HEK293T (cell line): ENCODE results near the gene KIF5C.

ENCODE experiments used
- CTCF ChIA-PET: fragments of 350-600 bp; formaldehyde crosslinking; extraction: SDS; loops from one replicate; lab custom pipeline; 2021; ENCODE audit warnings: antibody characterized with exemption, inconsistent platforms; lab: Yijun Ruan, JAX
- POLR2A ChIA-PET: fragments of 350-600 bp; formaldehyde crosslinking; extraction: SDS; loops from one replicate; lab custom pipeline; 2020; ENCODE audit warnings: antibody characterized with exemption, inconsistent platforms; lab: Yijun Ruan, JAX
- DNase-seq: peaks from one replicate; pipeline ENCODE4 v3.0.0; 2012; ENCODE audit warnings: mixed read lengths; ENCODE audit errors: extremely low spot score
- ARNT ChIP-seq: fragments of 450-650 bp; IDR thresholded peaks from 2 replicates; pipeline ENCODE4 v1.6.1; 2017; ENCODE audit warnings: mild to moderate bottlenecking
- BHLHE40 ChIP-seq: fragments of 450-650 bp; IDR thresholded peaks from 2 replicates; pipeline ENCODE4 v1.6.1; 2016; ENCODE audit warnings: mild to moderate bottlenecking, moderate library complexity, borderline replicate concordance
- CTBP1 ChIP-seq: fragments of 450-650 bp; IDR thresholded peaks from 2 replicates; pipeline ENCODE4 v1.6.1; 2016; ENCODE audit warnings: borderline replicate concordance
- ELF4 ChIP-seq: fragments of 450-650 bp; IDR thresholded peaks from 2 replicates; pipeline ENCODE4 v1.6.1; 2017; ENCODE audit warnings: antibody characterized with exemption
- FOXA1 ChIP-seq: fragments of 450-650 bp; IDR thresholded peaks from 2 replicates; pipeline ENCODE4 v1.6.1; 2016; ENCODE audit warnings: mild to moderate bottlenecking
- FOXK2 ChIP-seq: fragments of 450-650 bp; IDR thresholded peaks from 2 replicates; pipeline ENCODE4 v1.6.1; 2016; ENCODE audit warnings: mild to moderate bottlenecking
- FOXM1 ChIP-seq: fragments of 450-650 bp; IDR thresholded peaks from 2 replicates; pipeline ENCODE4 v1.6.1; 2017; ENCODE audit warnings: mild to moderate bottlenecking, borderline replicate concordance
- HDGF ChIP-seq: fragments of 450-650 bp; IDR thresholded peaks from 2 replicates; pipeline ENCODE4 v1.6.1; 2017; ENCODE audit warnings: antibody characterized with exemption, borderline replicate concordance
- L3MBTL2 ChIP-seq: fragments of 450-650 bp; conservative IDR thresholded peaks from 2 replicates; pipeline ENCODE4 v1.6.1; 2016; ENCODE audit warnings: mild to moderate bottlenecking
- LEF1 ChIP-seq: fragments of 450-650 bp; IDR thresholded peaks from 2 replicates; pipeline ENCODE4 v1.6.1; 2017; ENCODE audit warnings: mild to moderate bottlenecking, borderline replicate concordance
- NFRKB ChIP-seq: fragments of 450-650 bp; IDR thresholded peaks from 2 replicates; pipeline ENCODE4 v1.6.1; 2016; ENCODE audit warnings: mild to moderate bottlenecking, moderate library complexity
- PKNOX1 ChIP-seq: fragments of 450-650 bp; IDR thresholded peaks from 2 replicates; pipeline ENCODE4 v1.6.1; 2016
- SP1 ChIP-seq: fragments of 450-650 bp; IDR thresholded peaks from 2 replicates; pipeline ENCODE4 v1.6.1; 2017
- SUZ12 ChIP-seq: fragments of 450-650 bp; IDR thresholded peaks from 2 replicates; pipeline ENCODE4 v1.6.1; 2016; ENCODE audit warnings: mild to moderate bottlenecking
- TARDBP ChIP-seq: fragments of 450-650 bp; IDR thresholded peaks from 2 replicates; pipeline ENCODE4 v1.6.1; 2016
- ZNF384 ChIP-seq: fragments of 450-650 bp; IDR thresholded peaks from 2 replicates; pipeline ENCODE4 v1.6.1; 2016

KIF5C gene

GRCh38 chr2:148983896-148984295, 108.9 kb downstream of the KIF5C start:
- TF ChIP-seq FOXA1 (no peak), ZNF384 (no peak), FOXM1 (no peak), PKNOX1 (no peak), LEF1 (no peak), HDGF (no peak), SUZ12 (no peak), FOXK2 (no peak), NFRKB (no peak), CTBP1 (no peak), SP1 (no peak), BHLHE40 (no peak), ELF4 (no peak)
- ChIA-PET CTCF (no interaction called here), POLR2A (no interaction called here)

DNA sequence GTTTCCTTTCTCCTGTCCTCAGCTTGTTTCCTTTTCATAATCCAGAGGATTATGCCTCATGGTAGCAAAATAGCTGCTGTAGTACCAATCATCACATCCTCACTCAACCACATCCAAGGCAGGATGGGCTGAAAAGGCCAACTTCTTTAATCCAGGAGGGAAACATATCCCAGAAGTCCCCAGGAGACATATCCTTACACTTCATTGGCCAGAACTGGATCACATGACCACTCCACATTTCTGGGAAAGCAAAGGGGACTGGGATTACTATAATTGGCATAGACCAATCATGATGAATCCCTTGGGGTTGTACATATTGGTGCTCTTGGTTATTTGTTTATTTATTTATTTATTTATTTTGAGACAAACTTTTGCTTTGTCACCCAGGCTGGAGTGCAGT, 109.4 kb downstream of the KIF5C start:
- ChIA-PET POLR2A (no interaction called here), CTCF (no interaction called here)
- TF ChIP-seq L3MBTL2 = no peak
- TF ChIP-seq ELF4 = no peak
- no peak for TF ChIP-seq HDGF
- TF ChIP-seq BHLHE40 = no peak
- no peak for TF ChIP-seq FOXM1
- TF ChIP-seq ZNF384 = no peak
- TF ChIP-seq SUZ12 = no peak
- TF ChIP-seq NFRKB = no peak
- no peak for TF ChIP-seq PKNOX1
- no peak for TF ChIP-seq CTBP1
- no peak for TF ChIP-seq ARNT
- TF ChIP-seq SP1 = no peak
- TF ChIP-seq FOXK2 = no peak
- TF ChIP-seq FOXA1 = no peak
- no peak for TF ChIP-seq LEF1
- no peak for TF ChIP-seq TARDBP

More at GRCh38 chr2:148983896-148984295, 108.9 kb downstream of the KIF5C start:
- no peak for DNase-seq

DNA sequence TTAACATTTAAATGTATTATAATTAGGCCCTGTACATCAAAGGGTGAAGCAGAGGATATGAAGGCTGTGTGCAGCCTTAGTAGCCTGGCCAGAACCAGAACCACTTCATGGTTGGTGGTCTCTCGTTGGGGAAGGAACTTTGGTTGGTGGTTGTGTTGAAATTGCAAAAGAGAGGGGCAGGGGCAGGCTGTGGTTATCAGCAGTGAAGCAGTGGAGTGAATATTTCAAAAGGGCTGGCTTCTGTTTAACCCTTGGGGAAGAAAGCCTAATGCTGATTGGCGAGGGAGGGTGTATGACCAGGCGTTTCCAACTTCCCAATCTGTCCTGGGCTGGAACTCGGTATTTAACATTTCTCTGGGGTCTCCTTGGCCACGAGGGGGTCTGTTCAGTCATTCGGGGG, 112.3 kb downstream of the KIF5C start:
- no peak for TF ChIP-seq FOXM1
- no peak for TF ChIP-seq ZNF384
- no peak for TF ChIP-seq SP1
- TF ChIP-seq L3MBTL2 = no peak
- no peak for TF ChIP-seq SUZ12
- no peak for TF ChIP-seq ELF4
- no peak for TF ChIP-seq PKNOX1
- TF ChIP-seq HDGF = no peak
- ChIA-PET POLR2A (no interaction called here), CTCF (no interaction called here)
- DNase-seq = no peak

More for the DNA sequence above, 109.4 kb downstream of the KIF5C start:
- no peak for DNase-seq

DNA sequence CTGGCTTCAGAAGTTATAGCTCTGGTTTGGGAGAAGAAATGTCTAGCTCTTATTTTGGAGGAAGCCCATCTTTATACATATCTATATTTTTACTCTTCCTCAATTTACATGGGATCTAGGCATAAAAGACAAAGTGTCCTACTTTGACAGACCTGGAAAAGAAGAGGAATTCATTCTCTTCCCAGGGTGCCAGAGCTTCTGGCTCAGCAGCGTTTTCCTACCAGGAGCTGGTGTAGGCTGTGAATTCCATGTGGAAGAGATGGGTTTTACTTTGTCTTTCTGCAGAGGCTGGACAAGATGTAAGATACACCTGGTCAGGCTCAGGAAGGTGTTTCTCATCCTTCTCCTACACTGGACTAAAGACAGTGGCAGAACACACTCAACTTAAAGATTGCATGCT, 113.3 kb downstream of the KIF5C start:
- no peak for TF ChIP-seq HDGF
- TF ChIP-seq LEF1 = no peak
- TF ChIP-seq ARNT = no peak
- TF ChIP-seq ELF4 = no peak
- no peak for TF ChIP-seq BHLHE40
- no peak for TF ChIP-seq PKNOX1
- TF ChIP-seq FOXK2 = no peak
- no peak for TF ChIP-seq SP1
- TF ChIP-seq FOXA1 = no peak
- no peak for TF ChIP-seq SUZ12
- no peak for TF ChIP-seq L3MBTL2
- no peak for TF ChIP-seq ZNF384
- TF ChIP-seq NFRKB = no peak
- no peak for TF ChIP-seq TARDBP
- TF ChIP-seq CTBP1 = no peak
- TF ChIP-seq FOXM1 = no peak
- CTCF ChIA-PET = no interaction called here

GRCh38 chr2:148989882-148990493, 115.0 kb downstream of the KIF5C start:
- CTCF ChIA-PET = interaction anchor here (0.8 kb wide), 1 partner anchor 348 kb away, joined by 3 read pairs; no protein-coding TSS in a partner anchor
- no peak for TF ChIP-seq FOXA1
- no peak for TF ChIP-seq CTBP1
- no peak for TF ChIP-seq ARNT
- no peak for TF ChIP-seq ZNF384
- no peak for TF ChIP-seq SUZ12
- no peak for TF ChIP-seq PKNOX1
- no peak for TF ChIP-seq LEF1
- TF ChIP-seq HDGF = no peak
- no peak for TF ChIP-seq NFRKB
- TF ChIP-seq BHLHE40 = no peak
- TF ChIP-seq FOXK2 = no peak
- no peak for TF ChIP-seq ELF4
- DNase-seq = peak; percentile 68
- POLR2A ChIA-PET = no interaction called here

More for the DNA sequence above, 113.3 kb downstream of the KIF5C start:
- POLR2A ChIA-PET = no interaction called here
- no peak for DNase-seq
